ENCODE results near the gene ANGEL2. TPM values are rescaled to one million over a fixed set of nuclear protein-coding genes. Genes with fewer than 3 reads are reported as not detected.

ANGEL2 gene
- total RNA-seq, 1 experiment from 2014 or later, result 34.8 TPM

- BruUV-seq (replicated peaks), result no TSS peak
- ChIA-PET POLR2A (no interaction called here), CTCF (no interaction called here)
- Histone ChIP-seq H3K36me3 (ENCODE audit: control insufficient read depth, insufficient read depth, low read length) (no peaks in the 10 kb centered on the region), H3K4me3 (ENCODE audit: low read depth in 2 of 2, low read length in 2 of 2) (no peak overlapping the region), H3K9me3 (ENCODE audit: control insufficient read depth, insufficient read depth, low read depth, low read length) (no peaks in the 10 kb centered on the region), H3K27ac (ENCODE audit: low read length) (no peak overlapping the region), H3K4me1 (ENCODE audit: control insufficient read depth, insufficient read depth, low read length) (no peaks in the 10 kb centered on the region), H3K27me3 (ENCODE audit: control insufficient read depth, insufficient read depth, low read length) (peaks cover 5% of the 10 kb centered on the region; the same call in 1 of the 2 replicates)
- intact Hi-C loops (cut with micrococcal nuclease; ENCODE audit: unreplicated experiment) (no loop called here), in situ Hi-C loops (cut with HindIII; ENCODE audit: low pct_unique_long_range_greater_than_20kb, low sequenced_read_pairs) (no loop called here)
- ATAC-seq (no peak), DNase-seq (ENCODE audit: low read depth, low spot score) (no peak)
- no peak for TF ChIP-seq SIN3A (IDR thresholded peaks at IDR 0.05; ENCODE audit: borderline replicate concordance, insufficient read depth, low read depth, low read length)
- TF ChIP-seq CTCF (IDR thresholded peaks at IDR 0.05), result no peak
- no peak for TF ChIP-seq TCF7L2 (IDR thresholded peaks at IDR 0.05; ENCODE audit: low read depth, low read length)
- no peak for TF ChIP-seq REST (IDR thresholded peaks at IDR 0.05; ENCODE audit: insufficient read depth in 1 of 2, low read depth in 2 of 2, low read length in 1 of 2)
- no peak for TF ChIP-seq POLR2AphosphoS5 (IDR thresholded peaks at IDR 0.05; ENCODE audit: low read depth, low read length)
Measured at GRCh38 chr1:212946872-212947271, 68.8 kb downstream of the ANGEL2 start.

DNA sequence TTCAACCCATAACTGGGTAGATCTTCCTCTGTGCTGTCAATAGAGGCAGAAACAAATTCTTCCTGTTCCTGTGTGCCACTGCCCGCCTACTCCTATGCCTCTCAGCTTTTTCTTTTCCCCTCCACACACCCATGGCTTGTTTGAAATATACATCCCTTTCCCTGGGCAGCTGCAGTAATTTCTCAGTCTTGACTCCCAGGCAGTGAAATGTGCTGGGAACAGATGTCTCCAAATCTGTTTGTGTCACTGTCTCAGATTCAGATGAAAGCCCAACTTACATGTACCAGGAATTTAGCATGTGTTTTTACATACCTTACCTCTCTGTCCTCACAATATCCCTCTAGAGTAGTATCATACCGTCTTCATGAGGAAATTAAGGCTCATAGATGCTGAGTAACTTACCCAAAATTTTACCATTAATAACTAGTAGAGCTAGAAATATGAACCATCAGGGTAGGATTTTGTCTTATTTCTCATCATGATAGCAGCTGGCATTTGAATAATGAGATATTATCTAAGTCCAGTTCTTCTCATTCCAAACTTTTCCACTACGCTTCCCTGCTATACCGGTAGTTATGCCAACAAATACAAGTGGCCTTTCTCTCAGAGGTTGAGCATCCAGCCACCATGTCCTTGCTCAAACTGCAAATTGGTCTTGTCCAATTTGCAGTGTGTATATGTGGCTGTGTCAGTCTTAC is 70.1 kb downstream of the ANGEL2 start:
- no peaks in the 10 kb centered on the region for H3K9me3 ChIP-seq (ENCODE audit: control insufficient read depth, insufficient read depth, low read depth, low read length)
- no peaks in the 10 kb centered on the region for H3K4me1 ChIP-seq (ENCODE audit: control insufficient read depth, insufficient read depth, low read length)
- ATAC-seq (no peak), DNase-seq (ENCODE audit: low read depth, low spot score) (no peak)
- ChIA-PET CTCF (no interaction called here), POLR2A (no interaction called here)
- TF ChIP-seq REST (IDR thresholded peaks at IDR 0.05; ENCODE audit: insufficient read depth in 1 of 2, low read depth in 2 of 2, low read length in 1 of 2), result no peak
- no peak for TF ChIP-seq POLR2AphosphoS5 (IDR thresholded peaks at IDR 0.05; ENCODE audit: low read depth, low read length)
- no peak for TF ChIP-seq TCF7L2 (IDR thresholded peaks at IDR 0.05; ENCODE audit: low read depth, low read length)
- no peak for TF ChIP-seq SIN3A (IDR thresholded peaks at IDR 0.05; ENCODE audit: borderline replicate concordance, insufficient read depth, low read depth, low read length)
- TF ChIP-seq CTCF (IDR thresholded peaks at IDR 0.05), result no peak
- H3K4me3 ChIP-seq (ENCODE audit: low read depth in 2 of 2, low read length in 2 of 2), result no peak overlapping the region
- BruUV-seq (replicated peaks), result no TSS peak
- intact Hi-C loops (cut with micrococcal nuclease; ENCODE audit: unreplicated experiment), result no loop called here
- peaks cover 9% of the 10 kb centered on the region; the same call in 1 of the 2 replicates for H3K27me3 ChIP-seq (ENCODE audit: control insufficient read depth, insufficient read depth, low read length)
- in situ Hi-C loops (cut with HindIII; ENCODE audit: low pct_unique_long_range_greater_than_20kb, low sequenced_read_pairs), result no loop called here
- no peaks in the 10 kb centered on the region for H3K36me3 ChIP-seq (ENCODE audit: control insufficient read depth, insufficient read depth, low read length)
- H3K27ac ChIP-seq (ENCODE audit: low read length), result no peak overlapping the region

Data from Panc1 (cell line).